CD4-positive, alpha-beta T cell treated with Interleukin-12 subunit alpha and Interleukin-12 subunit beta, for 1 hour (primary cell): ENCODE data around the gene ERGIC1.
"Not testable (repeated sequence)": the region's sequence is repeated elsewhere in the genome, so short reads cannot be mapped to it uniquely, and the experiment has no call there.

Experiments used
- DNase-seq: peaks from one replicate; pipeline ENCODE4 v3.0.0-alpha.2; 2020

The ERGIC1 gene

GRCh38 chr5:172883066-172883465 is 49.0 kb downstream of the ERGIC1 start:
- DNase-seq = no peak

- no peak for DNase-seq
Measured at GRCh38 chr5:172885597-172886340, 51.7 kb downstream of the ERGIC1 start.

GRCh38 chr5:172886476-172886875 is 52.4 kb downstream of the ERGIC1 start:
- DNase-seq = no peak

- peak; percentile 18 for DNase-seq
Measured at GRCh38 chr5:172886974-172887501, 53.0 kb downstream of the ERGIC1 start.

- no peak for DNase-seq
Measured at GRCh38 chr5:172887692-172888091, 53.6 kb downstream of the ERGIC1 start.

GRCh38 chr5:172890659-172891058 is 56.6 kb downstream of the ERGIC1 start:
- no peak for DNase-seq

- DNase-seq = no peak
Measured at GRCh38 chr5:172891716-172892421, 57.8 kb downstream of the ERGIC1 start.

- DNase-seq = no peak
Measured at GRCh38 chr5:172892713-172893112, 58.7 kb downstream of the ERGIC1 start.

- DNase-seq = no peak
Measured at GRCh38 chr5:172894767-172895388, 60.8 kb downstream of the ERGIC1 start.

GRCh38 chr5:172895549-172895948 is 61.5 kb downstream of the ERGIC1 start:
- no peak for DNase-seq

- DNase-seq = no peak
Measured at GRCh38 chr5:172896465-172896864, 62.4 kb downstream of the ERGIC1 start.

- DNase-seq = not testable (repeated sequence)
Measured at GRCh38 chr5:172897067-172897466, 63.0 kb downstream of the ERGIC1 start.

- DNase-seq = no peak
Measured at GRCh38 chr5:172897481-172898217, 63.6 kb downstream of the ERGIC1 start.

GRCh38 chr5:172898218-172898842 is 64.3 kb downstream of the ERGIC1 start:
- DNase-seq = no peak

- no peak for DNase-seq
Measured at GRCh38 chr5:172898843-172899369, 64.9 kb downstream of the ERGIC1 start.

GRCh38 chr5:172899436-172899835 is 65.4 kb downstream of the ERGIC1 start:
- DNase-seq = no peak

GRCh38 chr5:172901012-172901780 is 67.1 kb downstream of the ERGIC1 start:
- no peak for DNase-seq

GRCh38 chr5:172901788-172902496 is 67.9 kb downstream of the ERGIC1 start:
- DNase-seq = no peak

- DNase-seq = no peak
Measured at GRCh38 chr5:172902497-172903472, 68.7 kb downstream of the ERGIC1 start.
